GM03348 (cell line): ENCODE data around the gene CEMIP.
A peak's percentile ranks its signal among the peaks of the same experiment; 100 is the strongest.
"Not testable (repeated sequence)": the region's sequence is repeated elsewhere in the genome, so short reads cannot be mapped to it uniquely, and the experiment has no call there.

ENCODE experiments used
- DNase-seq: peaks from one replicate; pipeline ENCODE4 v3.0.0; 2012; ENCODE audit warnings: low spot score

CEMIP gene

GRCh38 chr15:80761754-80762153 is 17.4 kb upstream of the CEMIP start:
- DNase-seq = no peak

- DNase-seq = not testable (repeated sequence)
These were observed 15.9 kb upstream of the CEMIP start for GRCh38 chr15:80763235-80763634.

- DNase-seq = no peak
These were observed 14.6 kb upstream of the CEMIP start for GRCh38 chr15:80764535-80764934.

GRCh38 chr15:80766275-80766674 is 12.9 kb upstream of the CEMIP start:
- no peak for DNase-seq

DNA sequence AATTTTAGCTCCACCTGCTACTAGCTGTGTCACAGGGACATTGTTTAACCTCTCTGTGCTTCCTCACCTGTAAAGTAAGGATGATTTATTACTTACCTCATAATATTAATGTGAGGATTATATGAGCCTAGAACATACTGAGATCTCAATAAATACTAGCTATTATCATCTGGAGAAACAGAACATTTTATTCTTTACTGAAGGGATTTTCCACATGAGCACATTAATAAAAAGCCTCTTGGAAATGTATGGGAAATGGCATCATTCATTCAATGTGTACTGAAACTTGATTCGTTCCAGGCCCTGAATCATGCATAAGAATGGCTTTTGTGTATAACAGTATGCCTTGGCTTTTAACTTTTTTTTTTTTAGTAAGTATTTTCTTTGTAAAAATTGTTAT is 11.0 kb upstream of the CEMIP start:
- DNase-seq = no peak

DNA sequence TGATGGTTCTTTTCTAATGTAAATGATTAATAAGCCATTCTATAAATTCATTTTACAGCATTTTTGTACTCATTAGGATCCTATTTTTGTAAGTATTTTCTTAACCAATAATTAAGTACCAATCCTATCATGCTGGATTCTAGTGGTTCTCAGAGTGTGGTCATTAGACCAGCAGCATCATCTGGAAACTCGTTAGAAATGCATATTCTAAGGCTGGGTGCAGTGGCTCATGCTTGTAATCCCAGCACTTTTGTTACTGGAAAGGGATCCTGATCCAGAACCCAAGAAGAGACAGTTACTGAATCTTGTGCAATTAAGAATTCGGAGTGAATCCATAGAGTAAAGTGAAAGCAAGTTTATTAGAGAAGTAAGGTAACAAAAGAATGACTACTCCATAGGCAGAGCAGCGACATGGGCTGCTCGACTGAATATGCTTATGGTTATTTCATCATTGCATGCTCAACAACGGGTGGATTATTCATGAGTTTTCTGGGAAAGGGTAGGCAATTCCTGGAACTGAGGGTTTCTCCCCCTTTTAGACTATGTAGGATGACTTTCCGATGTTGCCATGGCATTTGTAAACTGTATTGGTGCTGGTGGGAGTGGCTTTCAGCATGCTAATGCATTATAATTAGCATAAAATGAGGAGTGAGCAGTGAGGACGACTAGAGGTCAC is 9.9 kb upstream of the CEMIP start:
- no peak for DNase-seq

- DNase-seq = no peak
These were observed 9.1 kb upstream of the CEMIP start for GRCh38 chr15:80769829-80770705.

DNA sequence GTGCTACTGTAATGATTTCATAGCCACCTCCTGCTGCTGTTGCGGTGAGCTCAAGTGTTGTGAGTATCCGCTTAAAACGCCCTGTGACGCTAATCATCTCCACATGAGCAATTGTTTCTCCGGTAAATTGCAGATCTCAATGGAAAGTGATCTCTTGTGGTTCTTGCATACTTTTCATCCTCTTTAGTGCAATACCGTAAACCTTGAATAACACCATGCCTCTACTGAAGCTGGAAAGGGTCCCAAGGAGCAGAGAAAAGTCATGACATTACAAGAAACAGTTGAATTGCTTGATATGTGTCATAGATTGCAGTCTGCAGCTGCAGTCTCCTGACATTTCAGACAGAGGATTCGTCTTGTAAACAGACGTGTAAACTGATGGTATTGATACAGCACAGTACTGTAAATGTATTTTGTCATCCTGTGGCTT is 6.0 kb upstream of the CEMIP start:
- DNase-seq = no peak

DNA sequence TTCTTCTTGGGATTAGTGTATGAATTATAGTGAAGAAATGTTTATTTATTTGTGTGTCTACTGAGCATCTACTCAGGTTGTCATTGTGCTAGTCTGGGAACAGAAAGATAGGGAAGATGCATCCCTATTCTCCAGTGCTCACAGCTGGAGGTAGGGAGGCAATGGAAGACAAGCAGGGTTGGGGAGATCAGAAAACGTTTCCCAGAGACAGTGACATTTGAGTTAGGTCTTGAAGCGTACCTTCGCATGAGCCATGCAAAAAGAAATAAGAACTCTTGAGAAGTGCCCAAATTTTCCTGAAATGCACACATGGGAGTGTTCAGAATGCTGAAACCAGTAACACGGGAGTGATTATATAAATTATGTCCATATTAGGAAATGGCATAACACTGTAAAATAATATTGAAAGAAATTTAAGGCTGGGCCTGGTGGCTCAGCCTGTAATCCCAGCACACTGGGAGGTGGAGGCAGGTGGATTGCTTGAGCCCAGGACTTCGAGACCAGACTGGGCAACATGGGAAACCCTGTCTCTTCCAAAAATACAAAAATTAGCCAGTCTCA is 5.3 kb upstream of the CEMIP start:
- DNase-seq = no peak

- no peak for DNase-seq
These were observed 4.7 kb upstream of the CEMIP start for GRCh38 chr15:80774486-80774885.

DNA sequence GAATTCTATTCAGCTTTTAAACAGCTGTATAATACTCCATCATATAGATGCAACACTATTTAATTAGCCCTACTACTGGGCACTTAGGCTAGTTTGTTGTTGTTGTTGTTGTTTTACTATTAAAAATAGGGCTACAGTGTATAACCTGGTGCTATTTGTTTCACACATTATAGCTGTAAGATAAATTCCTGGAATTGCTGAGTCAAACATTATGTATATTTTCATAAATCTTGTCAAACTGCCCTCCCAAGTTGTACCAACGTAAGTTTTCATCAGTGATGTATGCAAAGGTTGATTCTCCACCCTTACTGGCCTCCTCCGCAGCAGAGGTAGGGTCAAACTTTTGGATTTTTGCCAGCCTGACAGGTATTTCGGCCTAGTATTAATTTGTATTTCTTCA is 3.8 kb upstream of the CEMIP start:
- DNase-seq = no peak

- DNase-seq = peak; percentile 72
These were observed 2.6 kb upstream of the CEMIP start for GRCh38 chr15:80776420-80777045.

DNA sequence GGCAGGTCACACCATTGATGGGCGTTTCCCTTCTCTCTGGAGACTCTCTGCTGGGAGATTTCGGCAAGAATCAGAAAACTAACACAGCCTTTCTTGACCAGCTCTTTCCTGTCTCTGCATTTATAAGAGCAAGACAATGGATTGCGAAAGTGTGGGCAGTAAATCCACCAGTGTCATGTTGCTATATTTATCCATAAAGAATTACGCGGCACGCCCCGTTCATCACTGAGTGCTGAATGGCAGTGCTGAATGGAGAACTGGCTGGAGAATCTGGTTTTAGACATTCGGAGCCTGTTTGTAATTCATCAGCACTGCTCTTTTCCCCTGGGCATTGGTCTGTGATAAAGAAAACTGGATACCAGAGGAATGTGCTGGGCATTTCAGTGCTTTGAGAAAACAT is 2.0 kb upstream of the CEMIP start:
- DNase-seq = peak; percentile 86

GRCh38 chr15:80777826-80778620 is 1.1 kb upstream of the CEMIP start:
- no peak for DNase-seq

DNA sequence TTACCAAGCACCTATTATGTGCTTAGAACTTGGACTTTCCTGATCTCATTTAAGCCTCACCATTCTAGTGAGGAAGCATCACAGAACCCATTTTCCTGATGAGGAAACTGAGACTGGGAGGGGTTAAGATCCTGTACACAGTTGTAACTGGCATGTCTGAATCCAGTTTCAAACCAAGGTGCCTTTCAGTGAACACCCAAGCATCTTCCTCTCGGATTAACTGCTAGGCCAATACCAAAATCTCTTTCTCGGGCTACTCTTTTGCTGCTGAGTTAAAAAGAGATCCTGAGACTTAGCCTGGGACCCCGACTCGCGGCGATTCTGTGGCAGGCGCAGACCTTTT is 578 bp upstream of the CEMIP start:
- no peak for DNase-seq

DNA sequence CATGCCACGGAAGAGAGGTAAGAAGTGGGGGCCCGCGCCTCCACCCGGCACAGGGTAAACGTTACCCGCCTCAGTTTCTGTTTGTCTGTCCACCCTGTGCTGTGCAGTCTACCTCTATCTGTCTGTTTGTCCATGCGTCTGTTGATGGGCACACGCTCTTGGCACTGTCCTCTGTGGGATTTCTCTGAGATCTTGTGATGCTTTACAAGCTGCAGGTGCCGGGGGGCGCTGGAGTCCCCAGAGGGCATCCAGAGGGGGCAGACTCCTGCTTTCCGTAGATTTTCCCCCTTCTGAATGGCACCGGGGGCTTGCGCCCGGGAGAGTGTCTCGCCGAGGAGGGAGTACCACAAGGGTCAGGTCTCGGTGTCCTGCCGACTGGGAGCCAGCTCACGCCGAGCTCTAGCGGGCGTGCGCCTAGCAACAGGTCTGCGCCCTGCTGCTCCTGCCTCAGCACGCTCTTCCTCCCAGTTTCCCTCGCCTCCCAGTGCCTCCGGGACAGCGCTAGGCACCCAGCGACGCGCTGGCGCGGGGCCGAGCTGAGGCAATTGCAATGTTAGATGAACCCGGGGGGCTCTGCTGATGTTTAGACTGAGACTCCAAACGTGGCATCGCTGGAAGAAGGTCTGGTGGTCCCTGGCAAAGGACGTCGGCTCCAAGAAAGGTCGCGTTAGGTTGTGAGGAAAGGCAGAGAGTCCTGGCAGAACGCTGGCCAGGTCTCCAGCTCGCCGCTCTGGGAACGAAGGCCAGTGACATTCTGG is 667 bp downstream of the CEMIP start:
- DNase-seq = peak; percentile 69

GRCh38 chr15:80780416-80781221 is 1.4 kb downstream of the CEMIP start:
- peak; percentile 86 for DNase-seq

GRCh38 chr15:80783260-80783659 is 4.1 kb downstream of the CEMIP start:
- no peak for DNase-seq

DNA sequence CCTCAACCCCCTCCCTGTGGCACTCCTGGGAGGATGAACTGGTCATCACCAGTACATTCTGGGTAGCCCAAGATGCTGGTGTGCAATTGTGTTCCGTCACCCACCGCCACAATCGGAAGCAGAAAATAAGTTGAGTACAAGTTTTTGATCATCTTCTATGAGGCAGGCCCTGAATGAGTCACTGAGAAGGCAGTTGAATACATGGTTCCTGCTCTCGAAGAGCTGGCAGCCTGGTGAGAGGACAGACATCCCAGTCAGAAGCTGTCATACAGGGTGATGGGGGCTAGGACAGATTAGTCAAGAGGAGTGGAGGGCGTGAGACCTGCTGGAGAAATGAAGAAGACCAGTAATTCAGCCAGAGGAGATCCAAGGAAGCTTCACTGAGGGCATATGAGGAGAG is 6.2 kb downstream of the CEMIP start:
- no peak for DNase-seq

- DNase-seq = no peak
These were observed 6.7 kb downstream of the CEMIP start for GRCh38 chr15:80785811-80786354.
